PC-9 (cell line): Measurements from ENCODE around the gene CBLB. TPM values are rescaled to one million over a fixed set of nuclear protein-coding genes. Genes with fewer than 3 reads are reported as not detected.
"Not testable (repeated sequence)": the region's sequence is repeated elsewhere in the genome, so short reads cannot be mapped to it uniquely, and the experiment has no call there.

Source experiments
- BruUV-seq: library from RNA; stranded (reverse); fragments of 400-500 nt; replicated peaks from 2 replicates; lab custom pipeline; 2021; lab: Mats Ljungman, UMichigan
- CTCF ChIA-PET: fragments of 300-600 bp; sonication (Branson Sonifier 250); formaldehyde crosslinking; loops from one replicate; lab custom pipeline; 2022; ENCODE audit warnings: antibody characterized with exemption; lab: Charles Lee
- POLR2A ChIA-PET: fragments of 300-600 bp; sonication (Branson Sonifier 250); formaldehyde crosslinking; loops from one replicate; lab custom pipeline; 2022; ENCODE audit warnings: antibody characterized with exemption; ENCODE audit not compliant: unreplicated experiment; lab: Charles Lee
- DNase-seq, 2 experiments: peaks; one replicate each; pipeline versions ENCODE4 v3.0.0 to v3.0.0-alpha.2; 2015 to 2022; ENCODE audit warnings: mixed read lengths in 1 of 2
- H2AFZ ChIP-seq: fragments of 200-600 bp; sonication (generic); 2 replicates; pipeline ENCODE4 v1.8.1; 2017; ENCODE audit warnings: antibody characterized with exemption
- H3F3A ChIP-seq: fragments of 200-600 bp; sonication (generic); 2 replicates; pipeline ENCODE4 v1.8.1; 2017; ENCODE audit warnings: antibody characterized with exemption, mild to moderate bottlenecking, low read depth; ENCODE audit not compliant: insufficient read depth
- H3K27ac ChIP-seq: fragments of 200-600 bp; sonication (generic); 2 replicates; pipeline ENCODE4 v1.6.1; 2016; ENCODE audit warnings: mixed run types
- H3K27me3 ChIP-seq: fragments of 200-600 bp; sonication (generic); 2 replicates; pipeline ENCODE4 v1.6.1; 2016; ENCODE audit warnings: low read depth, mixed run types; ENCODE audit not compliant: insufficient read depth
- H3K36me3 ChIP-seq: fragments of 200-600 bp; sonication (generic); 2 replicates; pipeline ENCODE4 v1.6.1; 2016; ENCODE audit warnings: low read depth, mixed run types
- H3K4me1 ChIP-seq: fragments of 200-600 bp; sonication (generic); replicated peaks from 2 replicates; pipeline ENCODE4 v1.6.1; 2016; ENCODE audit warnings: mixed run types; ENCODE audit not compliant: insufficient read depth
- H3K4me2 ChIP-seq: fragments of 200-600 bp; sonication (generic); 2 replicates; pipeline ENCODE4 v1.6.1; 2017; ENCODE audit warnings: mixed run types
- H3K4me3 ChIP-seq: fragments of 200-600 bp; sonication (generic); 2 replicates; pipeline ENCODE4 v1.6.1; 2016; ENCODE audit warnings: mixed run types
- H3K79me2 ChIP-seq: fragments of 200-600 bp; sonication (generic); 2 replicates; pipeline ENCODE4 v1.6.1; 2017; ENCODE audit warnings: low read depth, mixed run types
- H3K9me2 ChIP-seq: fragments of 200-600 bp; sonication (generic); 2 replicates; pipeline ENCODE4 v1.8.1; 2017; ENCODE audit warnings: mild to moderate bottlenecking; ENCODE audit not compliant: insufficient read depth
- H3K9me3 ChIP-seq: fragments of 200-600 bp; sonication (generic); 2 replicates; pipeline ENCODE4 v1.8.1; 2016; ENCODE audit warnings: low read depth; ENCODE audit not compliant: insufficient read depth
- H4K20me1 ChIP-seq: fragments of 200-600 bp; sonication (generic); 2 replicates; pipeline ENCODE4 v1.8.1; 2017; ENCODE audit not compliant: insufficient read depth
- EZH2 ChIP-seq: fragments of 200-600 bp; sonication (generic); IDR thresholded peaks from 2 replicates; pipeline ENCODE4 v1.8.0; 2017; ENCODE audit warnings: antibody characterized with exemption, low read depth
- intact Hi-C: fragments of 100-400 bp; cut with micrococcal nuclease; formaldehyde crosslinking; loops from one replicate; pipeline ENCODE4 v1.10.0; 2022; ENCODE audit not compliant: unreplicated experiment
- total RNA-seq: library from RNA; stranded (reverse); gene quantifications from 2 replicates; pipeline ENCODE4 v1.2.3, GENCODE V29; 2021
- TF ChIP-seq, protein P1 (sequence below): fragments of 200-600 bp; sonication (generic); conservative IDR thresholded peaks from 2 replicates; pipeline ENCODE4 v1.6.1; 2017; ENCODE audit warnings: mixed run types, antibody characterized with exemption, mild to moderate bottlenecking, moderate library complexity

Gene CBLB
- total RNA-seq, 1 experiment from 2014 or later, result 44.0 TPM

DNA sequence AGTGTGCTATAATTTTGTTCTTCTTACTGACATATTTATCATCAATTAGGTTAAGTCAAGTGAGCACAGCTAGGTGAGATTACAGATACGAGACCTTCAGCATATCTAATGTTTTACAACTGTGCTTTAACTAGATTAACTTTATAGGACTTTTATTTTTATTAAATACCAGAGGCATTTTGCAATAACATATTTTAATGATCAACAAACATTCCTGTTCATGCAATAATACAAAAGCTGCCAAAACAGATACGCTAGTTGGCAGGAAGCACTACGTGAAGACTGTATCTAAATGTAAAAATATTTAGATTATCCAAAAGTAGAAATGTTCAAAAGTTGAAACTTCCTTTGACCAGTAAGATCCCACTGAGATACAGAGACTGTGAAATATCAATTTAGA, 139.1 kb downstream of the CBLB start:
- intact Hi-C loops, result no loop called here
- ChIA-PET CTCF (no interaction called here), POLR2A (no interaction called here)
- no peaks in the 10 kb centered on the region for H4K20me1 ChIP-seq
- H3K36me3 ChIP-seq, result no peaks in the 10 kb centered on the region; the same call in 1 of the 2 replicates
- no peaks in the 10 kb centered on the region for H3K4me1 ChIP-seq
- BruUV-seq, result no TSS peak
- no peaks in the 10 kb centered on the region for H3F3A ChIP-seq
- H3K9me3 ChIP-seq, result no peaks in the 10 kb centered on the region
- no peaks in the 10 kb centered on the region for H3K79me2 ChIP-seq
- no peak for TF ChIP-seq EZH2
- TF ChIP-seq, protein P1, sequence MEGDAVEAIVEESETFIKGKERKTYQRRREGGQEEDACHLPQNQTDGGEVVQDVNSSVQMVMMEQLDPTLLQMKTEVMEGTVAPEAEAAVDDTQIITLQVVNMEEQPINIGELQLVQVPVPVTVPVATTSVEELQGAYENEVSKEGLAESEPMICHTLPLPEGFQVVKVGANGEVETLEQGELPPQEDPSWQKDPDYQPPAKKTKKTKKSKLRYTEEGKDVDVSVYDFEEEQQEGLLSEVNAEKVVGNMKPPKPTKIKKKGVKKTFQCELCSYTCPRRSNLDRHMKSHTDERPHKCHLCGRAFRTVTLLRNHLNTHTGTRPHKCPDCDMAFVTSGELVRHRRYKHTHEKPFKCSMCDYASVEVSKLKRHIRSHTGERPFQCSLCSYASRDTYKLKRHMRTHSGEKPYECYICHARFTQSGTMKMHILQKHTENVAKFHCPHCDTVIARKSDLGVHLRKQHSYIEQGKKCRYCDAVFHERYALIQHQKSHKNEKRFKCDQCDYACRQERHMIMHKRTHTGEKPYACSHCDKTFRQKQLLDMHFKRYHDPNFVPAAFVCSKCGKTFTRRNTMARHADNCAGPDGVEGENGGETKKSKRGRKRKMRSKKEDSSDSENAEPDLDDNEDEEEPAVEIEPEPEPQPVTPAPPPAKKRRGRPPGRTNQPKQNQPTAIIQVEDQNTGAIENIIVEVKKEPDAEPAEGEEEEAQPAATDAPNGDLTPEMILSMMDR, result no peak
- H3K4me2 ChIP-seq, result no peak overlapping the region
- no peaks in the 10 kb centered on the region for H3K9me2 ChIP-seq
- no peak overlapping the region for H3K27ac ChIP-seq
- no peak overlapping the region for H3K4me3 ChIP-seq
- H3K27me3 ChIP-seq, result no peaks in the 10 kb centered on the region
- no peak overlapping the region for H2AFZ ChIP-seq
- no peak for DNase-seq

DNA sequence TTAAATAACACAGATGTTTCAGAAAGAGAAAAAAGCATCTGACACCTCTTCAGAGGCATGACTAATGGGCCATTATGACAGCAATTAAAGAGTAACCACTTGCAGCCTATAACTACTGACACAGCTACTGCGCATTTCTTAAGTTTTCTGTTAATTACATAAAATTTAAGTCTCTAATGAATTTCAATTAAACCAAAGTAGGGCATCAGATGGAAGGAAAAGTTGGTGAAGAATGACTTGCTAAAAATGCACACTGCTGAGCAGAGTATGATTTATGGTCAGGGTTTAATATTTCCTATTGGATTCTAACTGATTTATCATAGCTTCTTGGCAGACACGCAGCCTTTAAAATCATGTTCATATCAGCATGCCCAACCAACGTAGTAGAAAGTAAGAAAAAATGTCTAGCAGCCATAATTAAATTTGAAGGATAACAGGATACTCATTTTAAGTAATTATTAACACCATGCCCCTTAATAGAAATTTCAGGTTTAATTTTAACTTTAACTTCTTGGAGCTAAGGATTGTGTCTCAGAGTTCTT, 140.0 kb downstream of the CBLB start:
- Histone ChIP-seq H3K36me3 (no peaks in the 10 kb centered on the region; the same call in 1 of the 2 replicates), H3K27me3 (no peaks in the 10 kb centered on the region), H3K4me2 (no peak overlapping the region), H3K4me1 (no peaks in the 10 kb centered on the region), H3K9me2 (no peaks in the 10 kb centered on the region), H3K79me2 (no peaks in the 10 kb centered on the region), H4K20me1 (no peaks in the 10 kb centered on the region), H3K9me3 (no peaks in the 10 kb centered on the region), H3K4me3 (no peak overlapping the region), H3K27ac (no peak overlapping the region), H2AFZ (no peak overlapping the region), H3F3A (no peaks in the 10 kb centered on the region)
- no peak for DNase-seq
- ChIA-PET POLR2A (no interaction called here), CTCF (no interaction called here)
- BruUV-seq, result no TSS peak
- intact Hi-C loops, result no loop called here
- TF ChIP-seq, protein P1, result no peak
- TF ChIP-seq EZH2, result no peak

DNA sequence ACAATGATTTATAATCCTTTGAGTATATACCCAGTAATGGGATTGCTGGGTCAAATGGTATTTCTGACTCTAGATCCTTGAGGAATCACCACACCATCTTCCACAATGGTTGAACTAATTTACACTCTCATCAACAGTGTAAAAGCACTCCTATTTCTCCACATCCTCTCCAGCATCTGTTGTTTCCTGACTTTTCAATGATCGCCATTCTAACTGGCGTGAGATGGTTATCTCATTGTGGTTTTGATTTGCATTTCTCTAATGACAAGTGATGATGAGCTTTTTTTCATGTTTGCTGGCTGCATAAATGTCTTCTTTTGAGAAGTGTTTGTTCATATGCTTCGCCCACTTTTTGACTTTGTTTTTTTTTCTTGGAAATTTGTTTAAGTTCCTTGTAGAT, 141.8 kb downstream of the CBLB start:
- intact Hi-C loops, result not testable (repeated sequence)

More for the DNA sequence above, 141.8 kb downstream of the CBLB start:
- CTCF ChIA-PET, result interaction anchor here (0.6 kb wide), 1 partner anchor 658 kb away, joined by 3 read pairs; no protein-coding TSS in a partner anchor
- not testable (repeated sequence) for H3K27ac ChIP-seq, H2AFZ ChIP-seq, H3K4me2 ChIP-seq, H3K4me3 ChIP-seq, DNase-seq, H3K36me3 ChIP-seq, H3K27me3 ChIP-seq, H4K20me1 ChIP-seq, H3K79me2 ChIP-seq, BruUV-seq, H3F3A ChIP-seq, H3K9me3 ChIP-seq, H3K4me1 ChIP-seq, H3K9me2 ChIP-seq
- POLR2A ChIA-PET, result interaction anchor here (0.7 kb wide), 1 partner anchor 791 kb away, joined by 7 read pairs; no protein-coding TSS in a partner anchor
